ENCODE data around the gene PVR. TPM values are rescaled to one million over a fixed set of nuclear protein-coding genes. Genes with fewer than 3 reads are reported as not detected.

The PVR gene
- total and polyA plus RNA-seq, 9 of the 15 experiments (the other 6 are each of a cell fraction or from before 2014, with no cell fraction given): 0.89 to 14.5 (median 9.8) TPM

GRCh38 chr19:44657211-44657921, 13.7 kb downstream of the PVR start (continued):
- TF ChIP-seq MGA (IDR thresholded peaks at IDR 0.05) (peak; percentile 34; the same call in 1 of the 2 replicates), FOXK2 (conservative IDR thresholded peaks at IDR 0.05 in 1 of 2, IDR thresholded peaks at IDR 0.05 in 1 of 2; ENCODE audit: low read depth in 2 of 2) (no peak), CTCFL (IDR thresholded peaks at IDR 0.05; ENCODE audit: borderline replicate concordance, insufficient read depth, low read depth, low read length, poor library complexity, severe bottlenecking) (peak; percentile 20), PHF8 (IDR thresholded peaks at IDR 0.05; ENCODE audit: borderline replicate concordance, low read length) (no peak)
